A549 treated with GW870086 at 1 μM for 4 hours (cell line): ENCODE measurements around the gene CFAP54. TPM values are rescaled to one million over a fixed set of nuclear protein-coding genes. Genes with fewer than 3 reads are reported as not detected.

Source experiments
- total RNA-seq: library from RNA; stranded (reverse); fragments of 200-300 nt; extraction: Qiagen RNA extraction; gene quantifications from 5 replicates; pipeline ENCODE4 v1.2.3, GENCODE V29; 2022; ENCODE audit warnings: low read depth

Gene CFAP54
- 0.79 to 1.4 TPM (median 1.2 TPM) in 5 replicates for total RNA-seq

GRCh38 chr12:96489392-96490056 lies at the start of gene CFAP54:
Gene CFAP54 (plus strand): TSS chr12:96489577. CDS start chr12:96489610, 33 bp downstream.

GRCh38 chr12:96906849-96907670 lies 417.7 kb downstream of the CFAP54 start, which contains the start of gene NEDD1:
Gene NEDD1 (plus strand): TSS chr12:96907257. CDS start chr12:96909760, 2,503 bp downstream.

Other genes starting within 250 kb of the CFAP54 start
- gene CDK17, start 89.1 kb upstream of the CFAP54 start, total RNA-seq: 11.0 to 16.9 TPM (median 13.6 TPM) in 5 replicates